Endothelial cell of umbilical vein (primary cell): ENCODE data around the gene SLC26A4. TPM values are rescaled to one million over a fixed set of nuclear protein-coding genes. Genes with fewer than 3 reads are reported as not detected.

Experiments
- BruUV-seq: library from RNA; stranded (reverse); fragments of 400-500 nt; replicated peaks from 2 replicates; lab custom pipeline; 2021; lab: Mats Ljungman, UMichigan
- CTCF ChIA-PET: fragments of 300-600, 350-600 bp; sonication (Branson Sonifier 250); formaldehyde crosslinking; loops from one replicate; lab custom pipeline; 2021; ENCODE audit warnings: antibody characterized with exemption, inconsistent platforms; lab: Charles Lee
- POLR2A ChIA-PET: fragments of 300-600, 350-600 bp; sonication (Branson Sonifier 250); formaldehyde crosslinking; loops from one replicate; lab custom pipeline; 2021; ENCODE audit warnings: antibody characterized with exemption, inconsistent platforms; lab: Charles Lee
- DNase-seq: peaks from one replicate; pipeline ENCODE4 v3.0.0-alpha.2; 2011; ENCODE audit warnings: low read depth, low spot score
- FAIRE-seq: peaks from 2 replicates; lab custom pipeline; 2011; peaks lifted over from hg19 to GRCh38; lab: Jason Lieb, UNC
- H2AFZ ChIP-seq: 2 replicates; pipeline ENCODE4 v1.6.0; 2012; ENCODE audit warnings: low read depth, low read length, control low read depth, inconsistent platforms
- H3K27ac ChIP-seq: 2 replicates; pipeline ENCODE4 v1.5.1; 2011; ENCODE audit warnings: low read depth, mild to moderate bottlenecking, control low read depth, low read length, moderate library complexity; ENCODE audit not compliant: insufficient read depth
- H3K27me3 ChIP-seq, 2 experiments: 2 replicates each; pipeline versions ENCODE4 v1.6.0 to v1.6.1; 2011; ENCODE audit warnings: low read length in 2 of 2, mixed read lengths in 1 of 2; ENCODE audit not compliant: control insufficient read depth in 2 of 2, insufficient read depth in 2 of 2
- H3K36me3 ChIP-seq, 2 experiments: 2 replicates in 1 of 2; 3 replicates in 1 of 2; pipeline ENCODE4 v1.5.1; 2011; ENCODE audit warnings: low read length in 2 of 2, mild to moderate bottlenecking in 1 of 2, moderate library complexity in 1 of 2; ENCODE audit not compliant: control insufficient read depth in 2 of 2, insufficient read depth in 2 of 2; ENCODE audit errors: extremely low read depth in 1 of 2
- H3K4me1 ChIP-seq: 3 replicates; pipeline ENCODE4 v1.5.1; 2011; ENCODE audit warnings: mild to moderate bottlenecking, low read length; ENCODE audit not compliant: control insufficient read depth, insufficient read depth; ENCODE audit errors: extremely low read depth
- H3K4me2 ChIP-seq: 2 replicates; pipeline ENCODE4 v1.6.1; 2011; ENCODE audit warnings: low read length, control low read depth, mixed read lengths; ENCODE audit not compliant: insufficient read depth
- H3K4me3 ChIP-seq, 3 experiments: fragments of 200-600 bp in 1 of 3; sonication (generic), shearing (Covaris generic) in 1 of 3; replicated peaks in 1 of 3; 2 replicates each; pipeline ENCODE4 v1.5.1; 2011 to 2016; ENCODE audit warnings: control low read depth in 3 of 3, low read length in 3 of 3, mild to moderate bottlenecking in 2 of 3, inconsistent platforms in 1 of 3, low read depth in 1 of 3, moderate library complexity in 1 of 3; ENCODE audit not compliant: insufficient read depth in 1 of 3
- H3K79me2 ChIP-seq: 2 replicates; pipeline ENCODE4 v1.6.0; 2012; ENCODE audit warnings: low read length, inconsistent platforms; ENCODE audit not compliant: control insufficient read depth, insufficient read depth
- H3K9ac ChIP-seq: replicated peaks from 2 replicates; pipeline ENCODE3; 2011; ENCODE audit warnings: low read length, control low read depth; ENCODE audit not compliant: insufficient read depth; ENCODE audit errors: extremely low read depth
- H3K9me1 ChIP-seq: replicated peaks from 3 replicates; pipeline ENCODE4 v1.6.0; 2011; ENCODE audit warnings: mild to moderate bottlenecking, low read length; ENCODE audit not compliant: control insufficient read depth, insufficient read depth; ENCODE audit errors: extremely low read depth
- H3K9me3 ChIP-seq: replicated peaks from 2 replicates; pipeline ENCODE4 v1.5.1; 2012; ENCODE audit warnings: low read length, inconsistent platforms; ENCODE audit not compliant: control insufficient read depth, insufficient read depth
- H4K20me1 ChIP-seq: replicated peaks from 2 replicates; pipeline ENCODE3; 2011; ENCODE audit warnings: mild to moderate bottlenecking, low read length; ENCODE audit not compliant: control insufficient read depth, insufficient read depth; ENCODE audit errors: extremely low read depth
- CTCF ChIP-seq, 2 donors: IDR thresholded peaks; 1 replicate in 1 of 2; 2 replicates in 1 of 2; pipeline ENCODE4 v1.5.1; 2011; ENCODE audit warnings: low read length in 2 of 2, mild to moderate bottlenecking in 2 of 2, moderate library complexity in 2 of 2, control low read depth in 1 of 2, inconsistent platforms in 1 of 2, low read depth in 1 of 2; ENCODE audit not compliant: insufficient read depth in 1 of 2; ENCODE audit errors: extremely low read depth in 1 of 2
- EZH2 ChIP-seq: IDR thresholded peaks from 2 replicates; pipeline ENCODE4 v1.6.1; 2012; ENCODE audit warnings: borderline replicate concordance, low read depth, mild to moderate bottlenecking, moderate library complexity, low read length, inconsistent platforms; ENCODE audit not compliant: severe bottlenecking
- FOS ChIP-seq: IDR thresholded peaks from 2 replicates; pipeline ENCODE4 v1.6.1; 2011; ENCODE audit warnings: mild to moderate bottlenecking, low read length, moderate library complexity, borderline replicate concordance; ENCODE audit not compliant: insufficient read depth
- GATA2 ChIP-seq: IDR thresholded peaks from 2 replicates; pipeline ENCODE4 v1.7.0; 2011; ENCODE audit warnings: low read depth, mild to moderate bottlenecking, moderate library complexity, mixed read lengths, low read length; ENCODE audit not compliant: insufficient read length, insufficient read depth
- JUN ChIP-seq: IDR thresholded peaks from 2 replicates; pipeline ENCODE4 v1.6.1; 2011; ENCODE audit warnings: borderline replicate concordance, low read depth; ENCODE audit not compliant: insufficient read length, insufficient read depth
- MYC ChIP-seq: IDR thresholded peaks from one replicate; pipeline ENCODE4 v1.6.1; 2011; ENCODE audit warnings: mild to moderate bottlenecking, low read depth, low read length
- POLR2A ChIP-seq: IDR thresholded peaks from 2 replicates; pipeline ENCODE4 v1.6.1; 2012; ENCODE audit warnings: low read depth, mild to moderate bottlenecking, control low read depth, low read length
- POLR2AphosphoS5 ChIP-seq: IDR thresholded peaks from 2 replicates; pipeline ENCODE4 v1.6.1; 2012; ENCODE audit warnings: low read depth, mild to moderate bottlenecking, control low read depth, low read length, moderate library complexity; ENCODE audit not compliant: insufficient read depth
- dilution Hi-C: fragments of 300-500 bp; cut with MboI; formaldehyde crosslinking; loops from one replicate; pipeline ENCODE4 v1.15.0; 2019; ENCODE audit warnings: low sequenced_read_pairs; ENCODE audit not compliant: extremely low pct_ligation_motif_present
- intact Hi-C: fragments of 100-400 bp; cut with micrococcal nuclease; formaldehyde crosslinking; loops from one replicate; pipeline ENCODE4 v1.10.0; 2022
- polyA plus RNA-seq, 4 experiments: library from polyadenylated mRNA; depleted of rRNA in 3 of 4; stranded (reverse) in 3 of 4; unstranded in 1 of 4; fragments of >200 nt; gene quantifications; 2 replicates each; pipeline versions ENCODE4 v1.2.1 to v1.2.3, GENCODE V29; 2011 to 2012; ENCODE audit warnings: missing spikeins in 1 of 4
- total RNA-seq: library from RNA; stranded (reverse); gene quantifications from 2 replicates; pipeline ENCODE4 v1.2.3, GENCODE V29; 2021
- TF ChIP-seq, protein P1 (sequence below): IDR thresholded peaks from 2 replicates; pipeline ENCODE4 v1.6.1; 2011; ENCODE audit not compliant: insufficient read depth, insufficient read length

SLC26A4 gene
- total and polyA plus RNA-seq, 2 donors (not counting 3 experiments of a cell fraction or from before 2014, with no cell fraction given), result 0.77 to 0.79 TPM

GRCh38 chr7:107680478-107680877, 19.9 kb downstream of the SLC26A4 start:
- intact Hi-C loops, result no loop called here
- FAIRE-seq (no peak), DNase-seq (no peak)
- Histone ChIP-seq H3K4me3 (no peak overlapping the region), H2AFZ (no peak overlapping the region), H3K36me3 (no peaks in the 10 kb centered on the region), H3K79me2 (no peaks in the 10 kb centered on the region), H3K4me1 (no peaks in the 10 kb centered on the region), H3K9me3 (no peaks in the 10 kb centered on the region), H3K27me3 (no peaks in the 10 kb centered on the region), H3K9me1 (no peaks in the 10 kb centered on the region), H3K27ac (no peak overlapping the region), H3K9ac (no peak overlapping the region), H3K4me2 (no peak overlapping the region), H4K20me1 (no peaks in the 10 kb centered on the region)
- no TSS peak for BruUV-seq
- dilution Hi-C loops, result no loop called here
- ChIA-PET CTCF (interaction anchor here (1.3 to 3.1 kb wide), 4 partner anchors 10 to 21 kb away, joined by 3 to 19 read pairs (median 5); partner anchors contain the start of gene SLC26A4), POLR2A (no interaction called here)
- TF ChIP-seq JUN, result no peak
- TF ChIP-seq POLR2AphosphoS5, result no peak
- no peak for TF ChIP-seq GATA2
- TF ChIP-seq POLR2A, result no peak
- TF ChIP-seq, protein P1, sequence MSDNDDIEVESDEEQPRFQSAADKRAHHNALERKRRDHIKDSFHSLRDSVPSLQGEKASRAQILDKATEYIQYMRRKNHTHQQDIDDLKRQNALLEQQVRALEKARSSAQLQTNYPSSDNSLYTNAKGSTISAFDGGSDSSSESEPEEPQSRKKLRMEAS, result no peak
- no peak for TF ChIP-seq CTCF (IDR thresholded peaks at IDR 0.05; ENCODE audit: extremely low read depth in 1 of 2, insufficient read depth in 1 of 2, low read depth in 1 of 2, low read length in 2 of 2)
- TF ChIP-seq MYC, result no peak
- no peak for TF ChIP-seq FOS
- no peak for TF ChIP-seq EZH2
